Measurements from ENCODE around the gene AUP1. TPM values are rescaled to one million over a fixed set of nuclear protein-coding genes. Genes with fewer than 3 reads are reported as not detected.
"Not testable (repeated sequence)": the region's sequence is repeated elsewhere in the genome, so short reads cannot be mapped to it uniquely, and the experiment has no call there.

AUP1 gene
- total RNA-seq, 4 donors from 2014 or later = 94.0 to 116 (median 112) TPM

DNA sequence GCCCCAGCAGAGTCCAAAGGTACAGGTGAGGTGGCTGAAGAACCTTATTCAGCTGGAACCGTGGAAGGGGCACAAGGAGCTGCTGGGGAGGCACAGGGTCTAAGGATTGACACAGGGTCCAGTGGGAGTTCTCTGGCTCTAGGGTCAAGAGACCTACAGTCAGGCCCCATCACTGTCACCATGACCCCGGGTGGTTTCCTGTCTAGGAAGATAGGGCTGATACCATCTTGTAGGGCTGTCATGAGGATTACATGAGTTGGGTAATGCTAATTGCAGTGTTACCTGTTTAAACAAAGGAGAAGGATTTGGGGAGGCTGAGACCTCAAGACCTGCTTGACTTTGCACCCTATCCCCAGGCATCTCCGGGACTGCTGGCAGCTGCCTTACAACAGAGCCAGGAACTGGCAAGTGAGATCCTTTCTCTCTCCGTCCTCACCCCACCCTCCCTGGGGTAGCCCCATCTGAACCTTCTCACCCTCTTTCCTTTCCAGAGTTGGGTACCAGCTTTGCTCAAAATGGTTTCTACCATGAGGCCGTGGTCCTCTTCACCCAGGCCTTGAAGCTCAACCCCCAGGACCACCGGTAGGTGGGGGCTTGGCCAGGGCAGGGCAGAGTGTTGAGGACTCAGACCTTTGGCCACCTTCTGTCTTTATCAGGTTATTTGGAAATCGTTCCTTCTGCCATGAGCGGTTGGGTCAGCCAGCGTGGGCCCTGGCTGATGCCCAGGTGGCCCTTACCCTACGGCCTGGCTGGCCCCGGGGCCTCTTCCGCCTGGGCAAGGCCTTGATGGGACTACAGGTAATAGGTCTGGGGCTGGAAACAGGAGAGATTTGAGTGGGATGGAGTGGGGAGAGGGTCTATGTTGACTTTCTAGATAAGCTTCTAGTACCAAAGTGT, 37.6 kb downstream of the AUP1 start:
- intact Hi-C loops (cut with DNase I; ENCODE audit: low total_unique reads) = no loop called here

GRCh38 chr2:74489906-74490305, 39.6 kb downstream of the AUP1 start:
- no peak overlapping the region for H3K4me3 ChIP-seq (ENCODE audit: low read depth, poor library complexity, severe bottlenecking)
- 95 to 96% methylated on average over 9 of the region's 9 CpGs for WGBS, 2 donors
- no peak for DNase-seq (ENCODE audit: low spot score in 2 of 2)
- intact Hi-C loops (cut with DNase I; ENCODE audit: low total_unique reads) = no loop called here
- TF ChIP-seq POLR2A (IDR thresholded peaks at IDR 0.05) (no peak), CTCF (IDR thresholded peaks at IDR 0.05) (no peak)

More for the DNA sequence above, 37.6 kb downstream of the AUP1 start:
- no peak overlapping the region for H3K4me3 ChIP-seq (ENCODE audit: low read depth, poor library complexity, severe bottlenecking)
- DNase-seq (ENCODE audit: low spot score in 2 of 2) = no peak
- 93 to 95% methylated on average over 12 of the region's 12 CpGs for WGBS, 2 donors
- no peak for TF ChIP-seq CTCF (IDR thresholded peaks at IDR 0.05)
- TF ChIP-seq POLR2A (IDR thresholded peaks at IDR 0.05) = no peak

DNA sequence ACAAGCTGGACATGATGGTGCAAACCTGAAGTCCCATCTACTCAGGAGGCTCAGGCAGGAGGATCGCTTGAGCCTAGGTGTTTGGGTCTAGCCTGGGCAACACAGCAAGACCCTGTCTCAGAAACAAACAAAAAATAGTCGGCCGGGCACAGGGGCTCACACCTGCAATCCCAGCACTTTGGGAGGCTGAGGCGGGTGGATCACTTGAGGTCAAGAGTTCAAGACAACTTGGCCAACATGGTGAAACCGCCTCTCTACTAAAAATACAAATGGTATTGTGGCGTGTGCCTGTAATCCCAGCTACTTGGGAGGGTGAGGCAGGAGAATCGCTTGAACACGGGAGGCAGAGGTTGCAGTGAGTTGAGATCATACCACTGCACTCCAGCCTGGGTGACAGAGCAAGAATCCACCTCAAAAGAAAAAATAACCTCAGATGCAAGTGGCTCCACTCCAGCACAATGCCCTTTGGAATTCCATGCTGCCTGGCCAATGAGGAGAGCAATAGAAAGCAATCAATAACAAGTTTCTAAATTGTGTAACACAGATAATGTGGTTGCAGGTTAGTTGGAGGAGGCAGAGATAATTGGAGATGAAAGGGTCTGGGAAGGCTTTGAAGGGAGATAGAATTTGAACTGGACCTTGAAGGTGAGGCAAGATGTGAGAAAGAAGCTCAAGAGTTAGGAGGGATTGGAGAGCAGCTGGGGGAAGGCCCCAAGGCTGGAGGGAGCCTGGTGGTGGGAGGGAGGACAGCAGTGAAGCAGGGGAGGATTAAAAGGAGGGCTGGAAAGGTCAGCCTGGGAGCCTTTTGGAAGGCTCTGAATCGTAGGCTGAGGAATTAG, 40.6 kb downstream of the AUP1 start:
- TF ChIP-seq POLR2A (IDR thresholded peaks at IDR 0.05) (no peak), CTCF (IDR thresholded peaks at IDR 0.05) (peak in 1 of 3 donors; percentile 12)
- intact Hi-C loops (cut with DNase I; ENCODE audit: low total_unique reads) = no loop called here
- 90 to 92% methylated on average over 9 of the region's 9 CpGs for WGBS, 2 donors
- H3K4me3 ChIP-seq (ENCODE audit: low read depth, poor library complexity, severe bottlenecking) = no peak overlapping the region
- no peak for DNase-seq (ENCODE audit: low spot score in 2 of 2)

DNA sequence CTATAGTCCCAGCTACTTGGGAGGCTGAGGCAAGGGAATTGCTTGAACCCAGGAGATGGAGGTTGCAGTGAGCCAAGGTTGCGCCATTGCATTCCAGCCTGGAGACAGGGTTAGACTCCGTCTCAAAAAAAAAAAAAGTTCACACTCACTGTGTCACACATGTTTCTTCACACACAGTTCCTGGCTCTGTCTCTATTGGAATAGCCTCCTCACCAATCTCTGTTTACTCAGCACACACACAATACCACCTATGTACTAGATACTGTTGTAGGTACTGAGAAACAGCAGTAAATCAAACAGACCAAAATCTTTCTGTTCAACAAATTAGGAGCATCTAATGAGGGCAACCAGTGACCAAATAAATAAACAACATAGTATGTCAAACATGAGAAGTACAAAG, 43.4 kb downstream of the AUP1 start:
- 88% methylated on average over 2 of the region's 2 CpGs for WGBS, 2 donors
- no peak for DNase-seq (ENCODE audit: low spot score in 2 of 2)
- intact Hi-C loops (cut with DNase I; ENCODE audit: low total_unique reads) = no loop called here
- H3K4me3 ChIP-seq (ENCODE audit: low read depth, poor library complexity, severe bottlenecking) = no peak overlapping the region
- TF ChIP-seq POLR2A (IDR thresholded peaks at IDR 0.05) (no peak), CTCF (IDR thresholded peaks at IDR 0.05) (no peak)

DNA sequence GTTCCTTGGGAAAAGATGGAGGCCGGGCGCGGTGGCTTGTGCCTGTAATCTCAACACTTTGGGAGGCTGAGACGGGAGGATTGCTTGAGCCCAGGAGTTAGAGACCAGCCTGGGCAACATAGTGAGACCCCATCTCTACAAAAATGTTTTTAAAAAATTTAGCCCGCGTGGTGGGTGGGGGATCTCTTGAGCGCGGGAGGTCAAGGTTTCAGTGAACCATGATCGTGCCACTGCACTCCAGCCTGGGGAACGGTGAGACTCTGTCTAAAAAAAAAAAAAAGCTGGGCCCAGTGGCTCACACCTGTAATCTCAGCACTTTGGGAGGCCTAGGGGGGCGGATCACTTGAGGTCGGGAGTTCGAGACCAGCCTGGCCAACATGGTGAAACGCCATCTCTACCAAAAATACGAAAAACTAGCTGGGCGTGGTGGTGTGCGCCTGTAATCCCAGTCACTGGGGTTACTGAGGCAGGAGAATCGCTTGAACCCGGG, 45.8 kb downstream of the AUP1 start:
- peak overlapping the region; percentile 82 for H3K4me3 ChIP-seq (ENCODE audit: low read depth, poor library complexity, severe bottlenecking)
- not testable (repeated sequence) for DNase-seq (ENCODE audit: low spot score in 2 of 2)
- intact Hi-C loops (cut with DNase I; ENCODE audit: low total_unique reads) = loop anchor here (5.0 kb wide), 1 partner anchor 104 kb away; no protein-coding TSS in a partner anchor
- WGBS, 2 donors = 81 to 82% methylated on average over 19 of the region's 19 CpGs

Data from lower leg skin (tissue), 4 donors.